PC-9 (cell line): ENCODE results near the gene TSPEAR.

Source experiments
- CTCF ChIP-seq: fragments of 200-600 bp; sonication (generic); conservative IDR thresholded peaks from 2 replicates; pipeline ENCODE4 v1.6.1; 2017; ENCODE audit warnings: mixed run types, antibody characterized with exemption, mild to moderate bottlenecking, moderate library complexity
- EZH2 ChIP-seq: fragments of 200-600 bp; sonication (generic); IDR thresholded peaks from 2 replicates; pipeline ENCODE4 v1.8.0; 2017; ENCODE audit warnings: antibody characterized with exemption, low read depth

GRCh38 chr21:44643741-44644310 is 67.5 kb downstream of the TSPEAR start:
- TF ChIP-seq CTCF = no peak
- TF ChIP-seq EZH2 = no peak
